Measurements from ENCODE around the gene E2F8. TPM values are rescaled to one million over a fixed set of nuclear protein-coding genes. Genes with fewer than 3 reads are reported as not detected.

Gene E2F8
- total RNA-seq, 1 experiment from 2014 or later = 11.3 TPM

DNA sequence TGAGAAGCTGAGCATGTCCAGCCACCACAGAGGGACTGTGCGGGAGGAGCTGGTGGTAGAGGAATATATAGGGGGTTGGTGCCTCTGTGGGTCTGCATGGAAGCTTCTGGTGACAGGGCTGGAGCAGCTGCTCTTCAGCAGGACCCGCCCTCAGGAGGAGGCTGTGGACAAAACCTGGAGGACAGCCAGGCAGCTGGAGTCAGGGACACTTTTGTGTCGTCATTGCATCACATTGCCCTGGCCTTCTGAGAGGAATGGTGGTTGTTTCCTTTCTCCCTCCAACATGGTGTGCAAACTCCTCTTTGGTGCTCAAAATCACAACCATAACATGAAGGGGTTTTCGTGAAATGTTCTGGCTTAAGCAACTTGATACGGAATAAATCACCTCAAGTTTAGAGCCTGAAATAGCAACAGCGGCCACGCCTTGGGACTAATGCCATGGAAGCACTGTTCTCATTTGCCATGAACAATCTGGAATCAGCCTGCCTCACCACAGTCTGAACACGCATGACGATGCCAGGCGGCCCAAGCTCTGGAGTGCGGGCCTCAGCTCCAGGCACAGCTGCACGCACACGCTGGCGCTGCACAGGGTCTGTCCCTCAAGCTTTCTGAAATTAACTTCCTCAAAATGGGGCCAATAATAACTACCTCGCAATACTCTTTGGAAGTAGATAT lies 21.8 kb downstream of the E2F8 start:
- Histone ChIP-seq H3K9me3 (ENCODE audit: control insufficient read depth, low read depth, low read length) (no peaks in the 10 kb centered on the region), H2BK20ac (ENCODE audit: low read depth, low read length, poor library complexity, severe bottlenecking) (peak overlapping the region; percentile 90), H3K14ac (ENCODE audit: insufficient read depth, low read length) (no peak overlapping the region; the same call in 1 of the 2 replicates), H2BK120ac (ENCODE audit: low read depth, low read length, poor library complexity, severe bottlenecking) (no peak overlapping the region), H4K20me1 (ENCODE audit: control insufficient read depth, insufficient read depth, insufficient read length) (no peaks in the 10 kb centered on the region), H3T11ph (ENCODE audit: low read length) (no peak overlapping the region), H3K27ac (ENCODE audit: insufficient read length, low read depth, low read length) (no peak overlapping the region), H2AK5ac (ENCODE audit: insufficient read length, low read length) (no peak overlapping the region), H3K4me2 (ENCODE audit: insufficient read depth, insufficient read length, low read length) (no peak overlapping the region), H3K79me2 (ENCODE audit: insufficient read depth, low read length) (no peaks in the 10 kb centered on the region), H2BK12ac (ENCODE audit: insufficient read length, low read depth, low read length) (no peak overlapping the region), H4K5ac (ENCODE audit: insufficient read length, low read depth, low read length) (no peak overlapping the region), H3K56ac (ENCODE audit: insufficient read length, low read depth, low read length) (no peak overlapping the region), H3K9ac (ENCODE audit: extremely low read depth, insufficient read length, low read length) (no peak overlapping the region), H2AFZ (ENCODE audit: low read length) (peak overlapping the region; percentile 8), H4K8ac (replicated peaks; ENCODE audit: insufficient read length, low read depth, low read length) (no peak overlapping the region), H3K23me2 (ENCODE audit: insufficient read length, low read depth, low read length, poor library complexity, severe bottlenecking) (no peaks in the 10 kb centered on the region), H3K23ac (ENCODE audit: insufficient read length, low read depth, low read length) (no peak overlapping the region), H3K4me1 (ENCODE audit: insufficient read depth, low read length) (peaks cover 3% of the 10 kb centered on the region; the same call in 1 of the 2 replicates), H2BK5ac (ENCODE audit: insufficient read length, low read length) (no peak overlapping the region), H3K27me3 (ENCODE audit: insufficient read depth, low read length) (no peaks in the 10 kb centered on the region), H3K4ac (ENCODE audit: low read depth, low read length) (no peak overlapping the region), H2BK15ac (ENCODE audit: low read depth, low read length) (no peak overlapping the region), H3K79me1 (ENCODE audit: insufficient read depth, low read depth, low read length, poor library complexity, severe bottlenecking) (no peaks in the 10 kb centered on the region), H4K91ac (ENCODE audit: insufficient read length, low read depth, low read length) (no peak overlapping the region), H3K18ac (ENCODE audit: insufficient read length, low read depth, low read length) (no peak overlapping the region)
- no CpG with 5 or more reads among the region's 15 CpGs for WGBS (ENCODE audit: extremely low coverage, insufficient read length, low lambda C conversion rate)
- peaks cover 2% of the 10 kb centered on the region; the same call in 1 of the 2 replicates for H3K27me3 Mint-ChIP-seq (ENCODE audit: low read depth)
- H3K4me1 Mint-ChIP-seq = peaks cover 0 to 7% of the 10 kb centered on the region in 2 experiments; a peak in 2 of 4 replicates
- TF ChIP-seq, protein P1, sequence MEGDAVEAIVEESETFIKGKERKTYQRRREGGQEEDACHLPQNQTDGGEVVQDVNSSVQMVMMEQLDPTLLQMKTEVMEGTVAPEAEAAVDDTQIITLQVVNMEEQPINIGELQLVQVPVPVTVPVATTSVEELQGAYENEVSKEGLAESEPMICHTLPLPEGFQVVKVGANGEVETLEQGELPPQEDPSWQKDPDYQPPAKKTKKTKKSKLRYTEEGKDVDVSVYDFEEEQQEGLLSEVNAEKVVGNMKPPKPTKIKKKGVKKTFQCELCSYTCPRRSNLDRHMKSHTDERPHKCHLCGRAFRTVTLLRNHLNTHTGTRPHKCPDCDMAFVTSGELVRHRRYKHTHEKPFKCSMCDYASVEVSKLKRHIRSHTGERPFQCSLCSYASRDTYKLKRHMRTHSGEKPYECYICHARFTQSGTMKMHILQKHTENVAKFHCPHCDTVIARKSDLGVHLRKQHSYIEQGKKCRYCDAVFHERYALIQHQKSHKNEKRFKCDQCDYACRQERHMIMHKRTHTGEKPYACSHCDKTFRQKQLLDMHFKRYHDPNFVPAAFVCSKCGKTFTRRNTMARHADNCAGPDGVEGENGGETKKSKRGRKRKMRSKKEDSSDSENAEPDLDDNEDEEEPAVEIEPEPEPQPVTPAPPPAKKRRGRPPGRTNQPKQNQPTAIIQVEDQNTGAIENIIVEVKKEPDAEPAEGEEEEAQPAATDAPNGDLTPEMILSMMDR (conservative IDR thresholded peaks at IDR 0.05) = no peak
- H3K36me3 Mint-ChIP-seq (ENCODE audit: insufficient read depth in 1 of 3, low read depth in 3 of 3) = peaks cover 2 to 10% (median 9%) of the 10 kb centered on the region in 3 experiments; a peak in 2 of 7 replicates
- DNase-seq = no peak
- no peak overlapping the region for H3K4me3 Mint-ChIP-seq
- no peak overlapping the region; a peak in 1 of 7 replicates for H3K27ac Mint-ChIP-seq
- peaks cover 0 to 4% of the 10 kb centered on the region in 2 experiments; a peak in 1 of 5 replicates for H3K9me3 Mint-ChIP-seq
